ENCODE measurements around the gene RIC1.
"Not testable (repeated sequence)": the region's sequence is repeated elsewhere in the genome, so short reads cannot be mapped to it uniquely, and the experiment has no call there.

RIC1 gene, protein sequence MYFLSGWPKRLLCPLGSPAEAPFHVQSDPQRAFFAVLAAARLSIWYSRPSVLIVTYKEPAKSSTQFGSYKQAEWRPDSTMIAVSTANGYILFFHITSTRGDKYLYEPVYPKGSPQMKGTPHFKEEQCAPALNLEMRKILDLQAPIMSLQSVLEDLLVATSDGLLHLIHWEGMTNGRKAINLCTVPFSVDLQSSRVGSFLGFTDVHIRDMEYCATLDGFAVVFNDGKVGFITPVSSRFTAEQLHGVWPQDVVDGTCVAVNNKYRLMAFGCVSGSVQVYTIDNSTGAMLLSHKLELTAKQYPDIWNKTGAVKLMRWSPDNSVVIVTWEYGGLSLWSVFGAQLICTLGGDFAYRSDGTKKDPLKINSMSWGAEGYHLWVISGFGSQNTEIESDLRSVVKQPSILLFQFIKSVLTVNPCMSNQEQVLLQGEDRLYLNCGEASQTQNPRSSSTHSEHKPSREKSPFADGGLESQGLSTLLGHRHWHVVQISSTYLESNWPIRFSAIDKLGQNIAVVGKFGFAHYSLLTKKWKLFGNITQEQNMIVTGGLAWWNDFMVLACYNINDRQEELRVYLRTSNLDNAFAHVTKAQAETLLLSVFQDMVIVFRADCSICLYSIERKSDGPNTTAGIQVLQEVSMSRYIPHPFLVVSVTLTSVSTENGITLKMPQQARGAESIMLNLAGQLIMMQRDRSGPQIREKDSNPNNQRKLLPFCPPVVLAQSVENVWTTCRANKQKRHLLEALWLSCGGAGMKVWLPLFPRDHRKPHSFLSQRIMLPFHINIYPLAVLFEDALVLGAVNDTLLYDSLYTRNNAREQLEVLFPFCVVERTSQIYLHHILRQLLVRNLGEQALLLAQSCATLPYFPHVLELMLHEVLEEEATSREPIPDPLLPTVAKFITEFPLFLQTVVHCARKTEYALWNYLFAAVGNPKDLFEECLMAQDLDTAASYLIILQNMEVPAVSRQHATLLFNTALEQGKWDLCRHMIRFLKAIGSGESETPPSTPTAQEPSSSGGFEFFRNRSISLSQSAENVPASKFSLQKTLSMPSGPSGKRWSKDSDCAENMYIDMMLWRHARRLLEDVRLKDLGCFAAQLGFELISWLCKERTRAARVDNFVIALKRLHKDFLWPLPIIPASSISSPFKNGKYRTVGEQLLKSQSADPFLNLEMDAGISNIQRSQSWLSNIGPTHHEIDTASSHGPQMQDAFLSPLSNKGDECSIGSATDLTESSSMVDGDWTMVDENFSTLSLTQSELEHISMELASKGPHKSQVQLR (N-terminal part only)

DNA sequence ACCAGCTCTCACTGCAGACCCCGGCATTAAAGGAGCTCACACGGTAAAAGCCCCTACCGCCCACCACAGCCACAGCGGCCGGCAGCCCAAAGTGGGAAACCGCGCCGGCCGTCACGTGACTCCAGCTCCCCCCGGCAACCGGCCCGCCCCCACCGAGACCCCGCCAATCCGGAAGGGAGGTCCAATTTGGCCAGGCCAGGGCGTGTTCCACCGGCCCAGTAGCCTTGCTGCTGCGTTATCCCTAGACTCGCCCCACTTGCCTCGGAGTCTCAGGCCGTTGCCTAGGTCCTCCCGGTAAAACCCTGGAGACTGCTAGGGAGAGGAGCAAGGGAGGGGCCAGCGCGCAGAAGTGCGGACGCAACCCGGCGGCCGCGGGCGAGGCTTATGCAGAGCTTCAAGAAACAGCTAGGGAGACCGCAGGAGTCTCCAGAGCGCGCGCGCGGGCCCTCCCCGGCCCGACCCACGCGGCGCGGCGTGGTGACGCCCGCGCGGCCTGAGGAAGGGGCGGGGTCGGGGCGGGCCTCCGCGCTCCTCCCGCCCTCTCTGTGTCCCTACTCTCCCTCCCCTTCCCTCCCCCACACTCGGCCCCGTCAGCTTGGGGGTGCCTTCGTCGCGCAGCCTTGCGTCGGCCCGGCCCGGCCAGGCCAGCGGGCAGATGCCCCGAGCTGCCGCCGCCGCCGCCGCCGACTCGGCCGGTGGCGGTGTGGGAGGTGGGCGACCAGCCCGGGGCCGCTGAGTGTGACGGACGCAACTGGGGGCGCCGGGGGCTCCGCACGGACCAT is at the start of gene RIC1:
Gene RIC1, plus strand, starts transcription at position 578 of the 782 bp plus-strand sequence. Its CDS starts 203 bp downstream, at position 781.
- DNase-seq = peak; percentile 92 to 97

DNA sequence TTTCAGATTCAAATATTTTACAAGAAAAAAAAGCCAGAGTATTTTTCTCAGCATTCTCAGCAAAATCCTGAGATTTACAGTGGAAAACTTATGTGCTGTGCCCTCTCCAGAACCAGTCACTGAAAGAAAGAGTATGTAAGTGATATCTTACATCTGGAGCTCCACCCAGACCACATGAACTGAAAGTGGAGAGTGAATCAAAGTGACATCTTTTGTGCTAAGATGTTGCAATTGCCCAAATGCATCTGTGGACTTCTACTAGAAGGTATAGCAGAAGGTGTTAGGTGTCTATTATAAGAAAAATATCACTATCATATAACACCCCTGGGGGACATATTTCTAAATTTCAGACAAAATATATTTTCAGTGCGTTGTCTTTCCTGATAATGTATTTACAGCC is 49.0 kb upstream of the RIC1 start:
- DNase-seq = no peak

DNA sequence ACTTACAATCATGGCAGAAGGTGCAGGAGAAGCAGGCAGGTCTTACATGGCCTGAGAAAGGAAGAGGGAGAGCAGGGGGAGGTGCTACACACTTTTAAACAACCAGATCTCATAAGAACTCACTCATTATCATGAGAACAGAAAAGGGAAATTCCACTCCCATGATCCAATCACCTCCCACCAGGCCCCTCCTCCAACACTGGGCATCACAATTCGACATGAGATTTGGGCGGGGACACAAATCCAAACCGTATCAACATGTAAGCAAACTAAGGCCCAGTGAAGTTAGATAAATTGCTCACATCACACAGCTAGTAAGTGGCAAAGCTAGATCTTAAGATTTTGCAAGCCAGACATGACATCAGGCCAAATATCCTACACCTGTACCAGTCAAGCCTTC is 48.3 kb upstream of the RIC1 start:
- no peak for DNase-seq

DNA sequence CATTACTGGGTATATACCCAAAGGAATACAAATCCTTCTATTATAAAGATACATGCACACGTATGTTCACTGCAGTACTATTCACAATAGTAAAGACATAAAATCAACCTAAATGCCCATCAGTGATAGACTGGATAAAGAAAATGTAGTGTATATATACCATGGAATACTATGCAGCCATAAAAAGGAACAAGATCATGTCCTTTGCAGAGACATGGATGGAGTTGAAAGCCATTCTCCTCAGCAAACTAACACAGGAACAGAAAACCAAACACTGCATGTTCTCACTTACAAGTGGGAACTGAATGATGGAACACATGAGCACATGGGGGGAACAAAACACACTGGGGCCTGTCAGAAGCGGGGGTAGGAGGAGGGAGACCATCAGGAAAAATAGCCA is 47.2 kb upstream of the RIC1 start:
- not testable (repeated sequence) for DNase-seq

DNA sequence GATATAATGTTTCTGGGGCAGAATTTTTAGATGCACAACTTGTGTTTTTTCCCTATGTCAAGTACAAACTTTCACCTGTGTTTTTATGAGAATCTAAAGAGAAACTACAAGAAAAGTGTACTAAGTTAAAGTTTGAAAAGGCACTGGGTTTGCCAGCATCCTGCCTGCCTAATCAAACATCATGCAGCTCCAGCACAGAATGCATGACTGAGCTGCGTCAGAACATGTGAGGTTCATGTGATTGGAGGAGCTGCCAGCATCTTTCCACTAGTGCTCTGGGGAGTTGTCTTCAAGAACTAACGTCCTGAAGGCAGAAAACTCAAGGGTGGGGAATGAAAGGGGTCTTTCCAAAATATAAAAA is 46.1 kb upstream of the RIC1 start:
- DNase-seq = peak in 1 of 2 experiments; percentile 18

DNA sequence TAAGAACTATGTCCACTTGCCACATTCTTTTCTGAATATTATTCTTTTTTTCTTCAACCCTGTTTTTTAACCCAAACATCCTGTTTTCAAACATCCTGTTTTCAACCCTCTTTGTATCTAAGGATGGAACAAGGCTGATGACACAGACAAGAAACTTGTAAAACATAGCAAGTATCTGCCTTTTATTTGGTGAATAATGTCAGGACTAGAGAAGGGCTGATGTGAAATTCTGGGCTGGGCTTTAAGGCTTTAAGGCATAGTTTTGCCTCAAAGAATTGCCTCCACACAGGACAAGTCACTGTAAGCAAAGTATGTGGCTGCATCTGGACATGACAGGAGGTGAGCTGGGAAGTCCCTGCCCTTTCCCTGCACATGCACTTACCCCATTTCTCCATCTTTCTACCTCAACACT is 42.5 kb upstream of the RIC1 start:
- DNase-seq = no peak

DNA sequence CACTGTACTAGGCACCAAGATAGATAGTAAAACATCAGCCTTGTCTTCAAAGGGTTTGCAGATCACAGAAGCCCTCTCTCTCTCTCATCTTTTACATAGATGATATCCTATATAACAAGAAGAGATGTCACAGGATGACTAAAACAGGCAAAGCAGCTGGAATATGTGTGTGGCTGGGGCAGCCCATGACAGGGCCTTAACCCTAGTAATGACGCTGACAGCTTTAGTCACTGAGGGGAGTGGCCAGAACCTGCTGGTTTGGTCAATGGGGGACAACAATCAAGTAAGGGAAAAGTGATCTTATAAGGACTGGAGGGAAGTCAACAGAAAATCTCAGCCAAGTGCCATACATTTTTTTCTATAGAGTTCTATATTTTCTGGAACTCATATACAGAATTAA is 41.9 kb upstream of the RIC1 start:
- no peak for DNase-seq

DNA sequence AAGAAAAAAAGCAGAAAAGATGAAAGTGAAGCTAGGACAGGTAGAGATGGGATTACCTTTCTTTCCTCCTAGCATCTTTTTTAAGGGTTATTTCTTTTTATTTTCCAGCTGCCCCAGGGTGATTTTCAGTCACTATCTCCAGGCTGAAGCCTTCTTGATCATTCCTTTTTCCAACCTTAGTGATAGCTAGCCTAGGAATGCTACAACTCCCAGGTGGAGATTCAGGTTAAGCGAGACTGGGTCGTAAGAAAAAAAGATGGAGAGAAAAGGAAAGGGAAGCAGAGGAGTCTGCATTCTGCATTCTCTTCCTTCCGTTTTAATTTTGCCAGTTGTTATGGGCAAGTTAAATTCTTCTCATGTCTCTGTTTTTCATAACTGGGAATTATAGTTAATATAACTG is 36.7 kb upstream of the RIC1 start:
- no peak for DNase-seq

DNA sequence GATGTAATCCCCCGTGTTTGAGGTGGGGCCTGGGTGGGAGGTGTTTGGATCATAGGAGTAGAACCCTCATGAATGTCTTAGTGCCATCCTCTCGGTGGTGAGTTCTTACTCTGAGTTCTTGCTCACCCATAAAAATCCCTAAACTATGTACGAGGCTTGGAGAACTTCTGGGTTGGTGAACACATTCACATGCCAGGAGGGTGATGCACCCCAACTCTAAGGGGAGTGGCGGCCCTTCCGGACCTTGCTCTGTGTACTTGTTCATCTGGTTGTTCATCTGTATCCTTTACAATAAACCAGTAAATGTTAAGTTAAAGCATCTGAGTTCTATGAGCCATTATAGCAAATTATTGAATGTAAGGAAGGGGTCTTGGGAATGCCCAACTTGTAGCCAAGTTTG is 36.0 kb upstream of the RIC1 start:
- DNase-seq = no peak

DNA sequence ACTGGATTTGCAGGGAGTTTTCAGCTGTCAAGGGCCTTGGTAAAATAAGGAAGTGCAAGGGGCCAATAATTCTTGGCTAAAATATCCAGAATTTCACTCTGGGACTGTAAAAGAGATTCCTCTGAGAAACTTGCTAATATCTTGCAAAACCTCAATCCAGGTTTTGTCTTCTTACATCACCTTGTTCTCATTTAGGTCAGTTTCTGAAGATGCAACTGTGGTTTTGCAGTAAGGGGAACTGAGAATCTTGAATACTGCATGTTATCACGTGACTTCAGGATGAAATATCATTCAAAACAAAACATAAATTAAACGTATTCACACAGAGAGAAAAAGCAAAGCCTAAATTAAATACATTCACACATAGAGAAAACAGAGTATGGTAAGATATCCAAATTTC is 35.0 kb upstream of the RIC1 start:
- no peak for DNase-seq

DNA sequence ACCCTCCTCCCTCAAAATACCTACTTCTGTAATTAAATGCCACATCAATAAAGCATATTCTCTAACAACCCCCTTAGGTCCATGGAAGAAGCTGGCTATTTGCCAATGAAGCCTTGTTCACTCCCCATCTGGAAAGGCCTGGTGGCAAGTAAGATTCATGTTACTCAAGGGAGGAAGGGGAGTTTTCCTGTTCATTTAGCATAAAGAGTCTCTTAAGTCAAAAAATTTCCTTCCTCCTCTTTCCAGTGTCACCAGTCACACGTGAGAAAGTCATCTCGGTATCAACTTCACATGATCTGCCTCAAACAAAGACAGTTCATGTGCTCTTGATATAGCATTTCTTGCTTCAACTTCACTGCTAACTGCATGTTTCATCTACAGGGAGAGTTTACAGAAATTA is 32.7 kb upstream of the RIC1 start:
- peak in 1 of 2 experiments; percentile 46 for DNase-seq

DNA sequence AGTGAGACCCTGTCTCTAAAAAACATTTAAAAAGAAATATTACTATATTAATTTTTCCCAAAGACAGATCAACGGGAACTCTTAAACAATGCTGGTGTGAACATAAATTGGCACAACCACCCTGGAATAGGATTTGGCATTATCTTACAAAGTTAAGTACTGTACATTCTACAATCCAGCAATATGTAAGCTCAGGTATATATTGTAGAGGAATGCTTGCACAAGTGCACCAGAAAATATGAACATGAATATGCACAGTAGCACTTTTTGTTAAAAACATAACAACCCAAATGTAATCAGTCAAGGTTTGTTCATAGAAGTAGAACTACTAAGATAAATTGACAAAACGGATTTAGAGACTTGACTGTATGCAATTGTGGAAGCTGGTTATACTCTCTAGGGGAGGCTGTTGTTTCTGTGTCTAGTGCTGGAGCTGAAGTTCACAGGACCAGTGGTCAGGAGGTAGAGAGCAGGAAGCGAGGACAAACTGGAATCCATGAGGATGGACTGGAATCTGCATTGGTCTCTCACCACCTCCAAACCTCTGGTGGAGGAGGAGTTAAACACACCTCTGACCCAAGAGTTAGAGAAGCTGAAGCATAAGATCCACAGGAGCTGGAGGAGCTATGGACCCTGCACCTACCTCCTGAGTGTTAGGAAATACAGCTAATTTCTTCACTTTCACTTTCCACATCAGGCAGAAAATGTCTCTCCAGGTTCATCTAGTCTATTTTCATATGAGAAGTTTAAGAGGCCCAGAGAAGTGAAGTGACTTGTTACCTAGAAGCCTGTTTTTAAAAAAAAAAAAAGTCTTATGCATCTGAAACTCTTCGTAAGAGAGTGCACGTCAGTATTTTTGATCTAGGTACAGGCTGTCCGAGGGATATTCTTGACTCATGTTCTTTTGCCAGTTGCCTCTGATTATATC is 20.3 kb upstream of the RIC1 start:
- DNase-seq = no peak

DNA sequence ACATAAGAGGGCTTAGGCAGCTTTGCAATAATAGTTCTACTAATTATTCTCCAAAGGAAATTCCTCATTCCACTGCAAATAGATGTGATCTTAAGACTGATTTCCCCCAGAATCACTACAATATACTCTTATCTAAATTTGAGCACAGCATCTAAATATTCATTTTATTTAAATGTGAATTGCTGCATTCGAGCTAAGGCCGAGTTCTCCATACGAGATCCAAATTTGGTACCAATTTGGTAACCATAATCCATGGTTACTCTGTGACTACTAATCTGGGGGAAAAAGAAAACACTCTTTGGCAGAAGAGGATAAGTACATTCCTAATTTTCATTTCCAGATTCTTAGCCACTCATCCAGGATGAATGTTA is 19.7 kb upstream of the RIC1 start:
- DNase-seq = no peak

DNA sequence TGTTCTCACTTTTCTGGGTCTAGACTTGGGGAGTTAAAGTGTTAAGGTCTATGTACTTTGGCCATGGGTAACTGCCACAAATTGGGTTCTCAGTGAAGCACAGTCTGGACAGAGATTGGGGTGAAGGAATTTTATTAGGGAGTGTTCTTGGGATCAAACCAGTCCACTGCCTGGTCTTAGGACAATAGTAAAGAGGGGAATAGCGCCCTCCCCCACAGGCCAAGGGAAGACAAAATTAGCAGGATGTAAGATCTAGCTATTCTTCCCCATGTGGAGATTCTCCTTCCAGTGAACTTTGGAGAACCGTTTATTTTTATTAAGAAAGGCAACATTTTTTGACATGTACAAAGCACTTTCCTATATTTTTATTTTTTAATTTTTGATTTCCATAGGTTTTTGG is 18.4 kb upstream of the RIC1 start:
- no peak for DNase-seq

DNA sequence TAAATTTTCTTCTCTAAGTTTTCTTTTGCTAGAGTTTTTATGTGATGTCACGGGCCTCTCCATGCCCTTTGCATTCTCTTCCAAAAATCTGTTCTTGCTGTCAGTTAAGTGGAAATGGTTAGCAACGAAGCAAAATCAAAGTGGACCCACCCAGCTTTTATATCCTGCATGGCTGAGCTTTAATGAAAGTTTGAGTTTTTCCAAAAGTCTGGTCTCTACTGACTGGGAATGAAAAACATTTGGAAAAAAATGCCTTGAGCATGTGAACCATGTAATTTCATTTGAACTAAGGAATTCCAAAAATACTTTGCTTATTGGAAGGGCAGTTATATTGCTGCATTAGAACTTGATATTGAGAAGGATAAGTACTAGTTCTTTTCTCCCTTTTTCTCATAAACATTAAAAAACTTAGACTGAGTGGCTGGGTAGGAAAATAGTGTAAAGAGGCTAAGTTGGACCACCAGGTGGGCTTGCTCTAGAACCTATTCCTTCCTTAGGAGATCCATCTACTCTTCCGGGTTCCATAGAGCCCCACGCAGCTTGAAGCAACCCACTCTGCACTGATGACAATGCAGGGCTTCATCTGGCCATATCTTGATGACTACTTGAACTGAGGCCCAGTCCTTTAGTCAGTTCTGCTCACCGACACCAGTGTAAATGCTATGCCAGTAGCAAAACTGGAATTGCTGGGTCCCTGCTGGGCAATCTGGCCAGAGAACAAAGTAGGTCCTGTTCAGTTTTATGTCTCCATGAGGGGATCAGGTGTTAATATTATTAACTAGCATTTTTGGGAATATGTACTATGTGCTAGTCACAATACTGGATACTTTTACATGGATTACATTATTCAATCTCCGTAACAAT is 17.4 kb upstream of the RIC1 start:
- no peak for DNase-seq

DNA sequence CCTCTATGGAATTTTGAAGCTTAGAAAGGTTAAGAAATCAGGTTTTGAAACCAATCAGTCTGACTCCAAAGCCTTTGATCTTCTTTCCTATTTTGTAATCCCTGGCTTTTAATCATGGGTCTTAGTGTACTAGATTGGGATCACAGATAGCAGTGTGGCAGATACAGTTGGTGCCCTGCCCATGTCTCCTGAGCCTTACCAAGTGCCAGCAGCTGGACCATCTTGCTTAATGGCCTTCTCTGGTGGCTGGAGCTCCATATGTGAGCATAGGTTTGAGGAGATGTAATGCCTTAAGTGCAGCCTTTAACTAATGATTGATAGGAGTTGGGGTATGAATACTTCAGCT is 16.7 kb upstream of the RIC1 start:
- DNase-seq = no peak

DNA sequence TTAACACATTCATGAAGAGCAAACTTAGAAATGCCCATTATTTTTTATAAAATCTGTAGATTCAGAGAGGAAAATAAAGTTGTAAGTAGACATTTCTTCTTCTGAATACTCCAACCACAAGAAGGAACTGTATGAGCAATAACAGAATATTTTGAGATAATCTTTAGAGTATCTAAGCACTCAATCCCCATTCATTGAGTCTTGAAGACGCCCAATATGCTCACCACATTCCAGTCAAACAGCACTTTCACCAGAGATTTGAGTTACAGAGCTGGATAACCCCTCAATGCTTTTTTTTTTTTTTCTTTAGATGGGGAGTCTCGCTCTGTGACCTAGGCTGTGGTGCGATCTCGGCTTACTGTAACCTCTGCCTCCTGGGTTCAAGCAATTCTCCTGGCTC is 14.7 kb upstream of the RIC1 start:
- DNase-seq = no peak

DNA sequence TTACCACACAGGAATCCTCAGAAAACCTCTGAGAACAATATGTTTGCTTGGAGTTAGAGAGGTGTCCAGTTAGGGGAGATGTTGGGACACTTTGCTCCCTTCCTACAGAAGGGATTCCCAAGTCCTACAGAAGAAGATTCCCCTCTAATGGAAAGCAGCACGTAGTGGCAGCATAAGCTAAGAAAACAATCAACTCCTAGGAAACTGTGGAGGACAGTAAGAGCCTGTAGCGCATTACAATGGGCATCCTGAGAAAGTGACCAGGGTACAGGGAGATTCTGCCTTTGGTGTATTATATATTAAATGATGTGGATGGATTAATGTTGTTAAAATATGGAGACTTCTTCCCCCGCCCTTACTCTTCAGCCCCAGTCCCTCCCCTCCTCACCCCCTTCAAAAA is 13.9 kb upstream of the RIC1 start:
- no peak for DNase-seq

DNA sequence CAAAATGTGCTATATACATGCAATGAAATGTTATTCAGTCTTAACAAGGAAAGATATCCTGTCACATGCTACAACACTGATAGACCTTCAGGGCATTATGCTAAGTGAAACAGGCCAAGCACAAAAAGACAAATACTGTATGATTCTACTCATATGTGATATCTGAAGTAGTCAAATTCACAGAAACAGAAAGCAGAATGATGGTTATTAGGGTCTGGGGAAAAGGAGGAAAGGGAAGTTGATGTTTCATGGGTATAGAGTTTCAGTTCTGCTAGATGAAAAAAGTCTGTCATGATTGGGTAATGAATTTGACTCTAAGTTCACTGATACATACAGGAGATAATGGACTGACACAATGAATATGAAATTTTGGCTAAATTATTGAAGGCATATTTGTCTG is 11.2 kb upstream of the RIC1 start:
- no peak for DNase-seq

DNA sequence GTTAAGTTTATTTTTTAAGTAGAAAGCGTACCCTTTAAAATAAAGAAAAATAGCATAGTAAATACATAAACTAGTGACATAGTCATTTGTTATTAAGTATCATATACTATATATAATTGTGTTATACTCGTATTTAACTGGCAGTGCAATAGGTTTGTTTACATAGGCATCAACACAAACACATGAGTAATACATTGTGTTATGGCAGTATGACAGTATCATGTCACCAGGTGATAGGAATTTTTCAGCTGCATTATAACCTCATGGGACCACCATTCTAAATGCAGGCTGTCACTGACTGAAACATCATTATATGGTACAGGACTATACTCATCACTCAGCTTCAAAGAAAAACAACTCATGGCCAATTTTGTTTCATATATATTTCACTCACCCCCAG is 8.4 kb upstream of the RIC1 start:
- no peak for DNase-seq

DNA sequence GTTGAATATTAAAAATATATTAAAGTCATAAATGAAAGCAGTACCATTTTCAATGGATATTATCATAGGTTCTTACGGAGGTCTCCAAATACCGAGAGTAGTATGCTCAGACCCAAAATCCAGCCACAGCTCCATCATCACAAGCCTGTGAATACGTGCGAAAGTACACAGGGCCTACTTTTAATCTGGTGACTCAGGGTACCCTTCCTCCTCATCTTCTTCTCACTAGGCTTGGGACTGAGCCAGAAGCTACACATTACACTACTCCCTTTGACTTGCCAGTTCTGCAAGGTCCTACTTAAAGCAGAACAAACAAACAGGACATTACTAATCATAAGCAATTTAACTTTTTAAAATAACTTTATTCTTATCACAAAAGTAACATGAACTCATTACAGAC is 7.6 kb upstream of the RIC1 start:
- no peak for DNase-seq
